ENCODE measurements around the gene KIF9. TPM values are rescaled to one million over a fixed set of nuclear protein-coding genes. Genes with fewer than 3 reads are reported as not detected.

KIF9 gene
- total RNA-seq, 1 experiment from 2014 or later = 13.1 TPM

- TF ChIP-seq MAX (IDR thresholded peaks at IDR 0.05) = peak; percentile 48; the same call in 1 of the 2 replicates
- no peak for TF ChIP-seq TCF7L2 (IDR thresholded peaks at IDR 0.05; ENCODE audit: borderline replicate concordance, extremely low read depth, insufficient read depth, insufficient read length)
- TF ChIP-seq FOSL1 (IDR thresholded peaks at IDR 0.05; ENCODE audit: low read depth) = peak; percentile 53
- TF ChIP-seq CTCF (IDR thresholded peaks at IDR 0.05 in 2 of 3, conservative IDR thresholded peaks at IDR 0.05 in 1 of 3; ENCODE audit: borderline replicate concordance in 1 of 3, insufficient read depth in 1 of 3, low read depth in 2 of 3, low read length in 2 of 3) = no peak
- TF ChIP-seq SIN3A (IDR thresholded peaks at IDR 0.05; ENCODE audit: low read depth) = no peak
- TF ChIP-seq YY1 (IDR thresholded peaks at IDR 0.05; ENCODE audit: extremely low read depth, insufficient replicate concordance, low read depth, low read length) = no peak
- no peak for TF ChIP-seq RAD21 (IDR thresholded peaks at IDR 0.05; ENCODE audit: low read depth)
- TF ChIP-seq SRF (IDR thresholded peaks at IDR 0.05; ENCODE audit: low read depth) = no peak
- TF ChIP-seq EGR1 (IDR thresholded peaks at IDR 0.05; ENCODE audit: low read depth) = no peak
- TF ChIP-seq ZNF274 (IDR thresholded peaks at IDR 0.05; ENCODE audit: low read depth, low read length) = no peak
- TF ChIP-seq CBX3 (IDR thresholded peaks at IDR 0.05; ENCODE audit: low read depth) = no peak
These were observed 15.7 kb downstream of the KIF9 start (continued) for GRCh38 chr3:47266709-47267489.
